ENCODE measurements around the gene SIN3A.

GRCh38 chr15:75358771-75359536 lies 92.5 kb downstream of the SIN3A start:
- no peak for TF ChIP-seq CTCF (conservative IDR thresholded peaks at IDR 0.05; ENCODE audit: low read depth, low read length)
- no peak for TF ChIP-seq EZH2 (IDR thresholded peaks at IDR 0.05; ENCODE audit: borderline replicate concordance, low read depth, low read length, poor library complexity, severe bottlenecking)
